Measurements from ENCODE around the gene IDNK.

The IDNK gene

GRCh38 chr9:83622939-83623678, at the start of gene IDNK:
Gene IDNK, plus strand, starts transcription at chr9:83623143. Its CDS starts 29 bp downstream, at chr9:83623172.
- peak within 1 kb of the TSS; percentile 45 for H3K27ac ChIP-seq
- 0 out of 2 replicates have a peak, but pooled peaks cover 3% of the 10 kb centered on the region for H3K36me3 ChIP-seq (ENCODE audit: insufficient read depth, low read length)
- no peaks in the 10 kb centered on the region for H3K9me3 ChIP-seq (ENCODE audit: low read depth, low read length)
- peak within 1 kb of the TSS; percentile 76 for H3K9ac ChIP-seq (ENCODE audit: insufficient read length)
- no peak for TF ChIP-seq EZH2 (IDR thresholded peaks at IDR 0.05)
- peak; percentile 50; the same call in 1 of the 2 replicates for TF ChIP-seq POLR2AphosphoS5 (IDR thresholded peaks at IDR 0.05; ENCODE audit: borderline replicate concordance, low read depth, low read length)
- DNase-seq (ENCODE audit: low read depth, low spot score), result no peak
- H3K4me3 ChIP-seq, result peak within 1 kb of the TSS; percentile 76

- DNase-seq (ENCODE audit: low read depth, low spot score), result no peak
Observed at GRCh38 chr9:83574482-83574881, 48.5 kb upstream of the IDNK start.

GRCh38 chr9:83582029-83582428, 40.9 kb upstream of the IDNK start:
- TF ChIP-seq POLR2AphosphoS5 (IDR thresholded peaks at IDR 0.05; ENCODE audit: borderline replicate concordance, low read depth, low read length), result no peak
- no peak for TF ChIP-seq FOXP2 (optimal IDR thresholded peaks at IDR 0.05; ENCODE audit: control extremely low read depth, extremely low read length, insufficient read depth)
- TF ChIP-seq EZH2 (IDR thresholded peaks at IDR 0.05), result no peak
- no peak for DNase-seq (ENCODE audit: low read depth, low spot score)
- Histone ChIP-seq H3K9me3 (ENCODE audit: low read depth, low read length) (no peaks in the 10 kb centered on the region), H3K4me3 (no peak overlapping the region), H3K9ac (ENCODE audit: insufficient read length) (no peak overlapping the region), H3K27ac (no peak overlapping the region), H3K36me3 (ENCODE audit: insufficient read depth, low read length) (no peaks in the 10 kb centered on the region)

More at GRCh38 chr9:83574482-83574881, 48.5 kb upstream of the IDNK start:
- no peaks in the 10 kb centered on the region for H3K9me3 ChIP-seq (ENCODE audit: low read depth, low read length)
- no peak for TF ChIP-seq EZH2 (IDR thresholded peaks at IDR 0.05)
- no peak for TF ChIP-seq POLR2AphosphoS5 (IDR thresholded peaks at IDR 0.05; ENCODE audit: borderline replicate concordance, low read depth, low read length)
- no peak for TF ChIP-seq FOXP2 (optimal IDR thresholded peaks at IDR 0.05; ENCODE audit: control extremely low read depth, extremely low read length, insufficient read depth)
- H3K36me3 ChIP-seq (ENCODE audit: insufficient read depth, low read length), result no peaks in the 10 kb centered on the region
- no peak overlapping the region for H3K9ac ChIP-seq (ENCODE audit: insufficient read length)
- no peak overlapping the region for H3K27ac ChIP-seq
- no peak overlapping the region for H3K4me3 ChIP-seq

- no peak overlapping the region for H3K4me3 ChIP-seq
- TF ChIP-seq EZH2 (IDR thresholded peaks at IDR 0.05) (no peak), FOXP2 (optimal IDR thresholded peaks at IDR 0.05; ENCODE audit: control extremely low read depth, extremely low read length, insufficient read depth) (no peak), POLR2AphosphoS5 (IDR thresholded peaks at IDR 0.05; ENCODE audit: borderline replicate concordance, low read depth, low read length) (no peak)
- peak; percentile 58 for DNase-seq (ENCODE audit: low read depth, low spot score)
- H3K9me3 ChIP-seq (ENCODE audit: low read depth, low read length), result no peaks in the 10 kb centered on the region
- H3K27ac ChIP-seq, result no peak overlapping the region
- no peak overlapping the region for H3K9ac ChIP-seq (ENCODE audit: insufficient read length)
- no peaks in the 10 kb centered on the region for H3K36me3 ChIP-seq (ENCODE audit: insufficient read depth, low read length)
Observed at GRCh38 chr9:83583151-83584014, 39.6 kb upstream of the IDNK start.

GRCh38 chr9:83584995-83585394, 37.9 kb upstream of the IDNK start:
- Histone ChIP-seq H3K36me3 (ENCODE audit: insufficient read depth, low read length) (no peaks in the 10 kb centered on the region), H3K4me3 (no peak overlapping the region), H3K9me3 (ENCODE audit: low read depth, low read length) (no peaks in the 10 kb centered on the region), H3K27ac (0 out of 2 replicates have a peak overlapping the region, but pooled peaks have one; percentile 6), H3K9ac (ENCODE audit: insufficient read length) (no peak overlapping the region)
- no peak for DNase-seq (ENCODE audit: low read depth, low spot score)
- TF ChIP-seq FOXP2 (optimal IDR thresholded peaks at IDR 0.05; ENCODE audit: control extremely low read depth, extremely low read length, insufficient read depth) (no peak), EZH2 (IDR thresholded peaks at IDR 0.05) (no peak), POLR2AphosphoS5 (IDR thresholded peaks at IDR 0.05; ENCODE audit: borderline replicate concordance, low read depth, low read length) (no peak)

GRCh38 chr9:83588256-83588655, 34.7 kb upstream of the IDNK start:
- no peak overlapping the region for H3K4me3 ChIP-seq
- H3K36me3 ChIP-seq (ENCODE audit: insufficient read depth, low read length), result no peaks in the 10 kb centered on the region
- DNase-seq (ENCODE audit: low read depth, low spot score), result no peak
- no peak overlapping the region for H3K9ac ChIP-seq (ENCODE audit: insufficient read length)
- no peak for TF ChIP-seq POLR2AphosphoS5 (IDR thresholded peaks at IDR 0.05; ENCODE audit: borderline replicate concordance, low read depth, low read length)
- TF ChIP-seq FOXP2 (optimal IDR thresholded peaks at IDR 0.05; ENCODE audit: control extremely low read depth, extremely low read length, insufficient read depth), result no peak
- TF ChIP-seq EZH2 (IDR thresholded peaks at IDR 0.05), result no peak
- no peak overlapping the region for H3K27ac ChIP-seq
- no peaks in the 10 kb centered on the region for H3K9me3 ChIP-seq (ENCODE audit: low read depth, low read length)

- H3K4me3 ChIP-seq, result no peak overlapping the region
- no peak for TF ChIP-seq POLR2AphosphoS5 (IDR thresholded peaks at IDR 0.05; ENCODE audit: borderline replicate concordance, low read depth, low read length)
- no peak for TF ChIP-seq EZH2 (IDR thresholded peaks at IDR 0.05)
- no peak for TF ChIP-seq FOXP2 (optimal IDR thresholded peaks at IDR 0.05; ENCODE audit: control extremely low read depth, extremely low read length, insufficient read depth)
- no peaks in the 10 kb centered on the region for H3K9me3 ChIP-seq (ENCODE audit: low read depth, low read length)
- no peak for DNase-seq (ENCODE audit: low read depth, low spot score)
- no peak overlapping the region for H3K27ac ChIP-seq
- H3K9ac ChIP-seq (ENCODE audit: insufficient read length), result no peak overlapping the region
- H3K36me3 ChIP-seq (ENCODE audit: insufficient read depth, low read length), result no peaks in the 10 kb centered on the region
Observed at GRCh38 chr9:83596899-83597504, 25.9 kb upstream of the IDNK start.

GRCh38 chr9:83598487-83598886, 24.5 kb upstream of the IDNK start:
- DNase-seq (ENCODE audit: low read depth, low spot score), result peak; percentile 48
- Histone ChIP-seq H3K9me3 (ENCODE audit: low read depth, low read length) (no peaks in the 10 kb centered on the region), H3K9ac (ENCODE audit: insufficient read length) (peak overlapping the region; percentile 50), H3K4me3 (peak overlapping the region; percentile 45), H3K27ac (peak overlapping the region; percentile 95), H3K36me3 (ENCODE audit: insufficient read depth, low read length) (no peaks in the 10 kb centered on the region)
- TF ChIP-seq POLR2AphosphoS5 (IDR thresholded peaks at IDR 0.05; ENCODE audit: borderline replicate concordance, low read depth, low read length) (no peak), FOXP2 (optimal IDR thresholded peaks at IDR 0.05; ENCODE audit: control extremely low read depth, extremely low read length, insufficient read depth) (no peak), EZH2 (IDR thresholded peaks at IDR 0.05) (no peak)

Measured in SK-N-MC (cell line).